GM18519 (cell line): ENCODE data around the gene LRP1B.

Experiments
- ATAC-seq: cut with Tn5 transposase; IDR thresholded peaks from one replicate; pipeline ENCODE4 v1.9.1; 2021; ENCODE audit warnings: mild to moderate bottlenecking, moderate library complexity; ENCODE audit not compliant: unreplicated experiment, low FRiP score

The LRP1B gene

DNA sequence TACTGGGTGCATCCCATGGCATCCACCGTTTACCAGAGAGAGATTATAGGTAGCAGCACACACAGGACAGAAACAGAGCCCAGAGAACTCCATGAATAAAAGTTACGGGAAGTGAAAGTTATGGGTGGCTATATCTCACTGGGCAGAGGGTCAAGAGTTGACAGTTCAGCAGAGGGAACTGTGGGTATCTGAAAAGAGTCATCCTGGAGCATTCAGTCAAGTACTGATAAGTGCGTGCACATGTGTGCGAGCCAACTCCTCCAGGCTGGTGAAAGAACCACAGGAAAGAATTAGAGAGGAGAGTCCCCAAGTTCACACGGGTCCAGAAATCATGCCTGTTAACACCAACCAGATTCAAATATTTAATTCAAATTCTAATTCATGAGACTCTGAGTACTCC, 1588.2 kb downstream of the LRP1B start:
- no peak for ATAC-seq

DNA sequence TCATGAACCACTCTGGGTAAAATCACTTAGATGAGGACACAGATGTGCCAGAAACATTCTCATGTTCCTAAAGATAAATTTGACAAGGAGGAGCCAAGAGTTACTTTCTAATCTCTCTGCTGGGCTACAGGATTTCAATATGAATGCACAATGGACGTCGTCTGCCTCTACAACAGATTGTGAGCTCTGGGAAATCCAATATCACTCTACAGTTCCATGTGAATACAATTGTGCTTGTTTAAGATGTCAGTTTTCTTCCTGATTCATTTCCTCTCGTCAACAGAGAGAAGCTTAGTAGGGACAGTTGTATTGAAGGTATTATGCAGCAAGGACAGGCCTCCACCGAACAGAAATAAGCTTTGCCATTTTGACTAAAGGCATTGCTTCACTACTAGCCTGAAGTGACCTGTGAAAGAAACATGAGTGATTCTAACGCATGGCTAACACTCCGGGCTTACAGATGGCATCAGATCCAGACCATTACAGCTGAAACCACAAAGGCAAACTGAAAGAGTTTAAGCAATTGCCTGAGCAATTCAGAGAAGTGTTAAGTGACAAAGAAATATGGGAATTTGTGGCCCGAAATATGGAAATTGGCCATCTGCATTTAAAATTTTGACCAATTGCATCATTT, 1591.5 kb downstream of the LRP1B start:
- no peak for ATAC-seq

DNA sequence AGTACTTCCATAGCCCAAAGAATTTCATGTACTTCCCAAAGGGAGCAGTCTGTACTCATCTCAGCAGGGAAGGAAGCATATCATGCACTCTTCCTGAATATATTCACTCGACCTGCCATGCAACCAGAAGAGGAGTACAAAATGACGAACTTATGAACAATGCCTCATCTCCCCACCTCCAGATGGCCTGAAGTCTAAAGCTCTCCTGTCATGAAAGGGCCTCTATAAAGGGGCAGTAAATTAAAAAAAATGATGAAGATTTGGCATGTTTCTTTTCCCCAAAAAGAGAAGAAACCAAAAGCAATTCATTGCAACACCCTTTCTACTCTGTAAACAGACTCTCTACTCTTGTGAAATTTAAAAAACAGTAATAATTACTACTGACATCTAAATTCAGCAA, 1601.1 kb downstream of the LRP1B start:
- ATAC-seq = no peak

DNA sequence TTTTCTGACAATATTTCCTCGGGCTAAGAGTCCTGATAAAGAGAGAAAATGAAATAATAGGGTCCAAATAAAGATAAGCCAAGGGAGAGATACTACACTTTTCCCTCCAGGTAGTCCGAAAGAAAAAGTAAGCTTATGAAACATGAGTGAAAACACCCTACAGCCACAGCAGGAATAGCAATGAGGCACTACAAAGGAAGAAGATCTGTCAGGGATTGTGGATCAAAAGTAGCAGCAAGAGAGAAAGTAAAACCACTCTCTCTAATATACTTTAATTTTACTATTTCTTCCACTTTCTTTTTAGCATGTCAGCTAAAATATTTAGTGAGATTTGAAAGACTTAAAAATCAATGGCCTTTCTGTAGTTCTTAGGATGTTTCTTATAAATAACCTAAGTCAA, 1601.8 kb downstream of the LRP1B start:
- no peak for ATAC-seq

DNA sequence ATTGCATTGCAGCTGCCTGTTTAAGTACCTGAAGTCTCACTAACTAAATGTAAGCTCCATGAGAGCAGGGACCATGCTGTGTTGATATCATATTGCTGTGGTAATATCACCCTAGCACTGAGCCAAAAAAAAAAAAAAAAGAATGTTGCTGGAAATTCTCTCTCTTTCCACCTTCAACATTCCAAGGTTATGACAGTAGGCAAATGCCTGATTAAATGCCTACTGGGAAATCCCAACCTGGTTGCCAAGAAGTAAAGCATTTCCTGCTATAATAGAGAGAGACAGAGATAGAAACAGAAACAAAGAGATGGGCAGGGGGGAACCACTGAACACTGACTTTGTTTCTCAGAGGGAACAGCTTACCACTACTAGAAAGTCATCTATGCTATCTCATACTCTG, 1604.2 kb downstream of the LRP1B start:
- ATAC-seq = no peak

DNA sequence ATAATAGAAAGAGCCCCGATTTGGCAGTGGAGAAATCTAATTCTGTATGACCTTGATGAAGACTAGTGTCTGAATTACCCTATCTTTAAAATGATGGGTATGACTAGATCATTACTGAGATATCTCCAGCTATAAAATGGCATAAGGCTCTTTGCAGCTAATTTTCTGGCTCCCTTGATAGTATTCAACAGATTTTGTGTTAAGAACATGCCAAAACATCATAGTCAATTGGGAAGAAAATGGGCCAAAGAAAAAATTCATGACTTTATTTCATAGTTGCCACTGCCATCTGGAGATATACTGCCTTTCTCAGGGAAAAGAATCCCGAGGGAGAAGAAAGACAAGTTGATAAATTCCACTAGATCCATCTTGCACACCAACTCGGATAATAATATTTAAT, 1618.7 kb downstream of the LRP1B start:
- no peak for ATAC-seq

DNA sequence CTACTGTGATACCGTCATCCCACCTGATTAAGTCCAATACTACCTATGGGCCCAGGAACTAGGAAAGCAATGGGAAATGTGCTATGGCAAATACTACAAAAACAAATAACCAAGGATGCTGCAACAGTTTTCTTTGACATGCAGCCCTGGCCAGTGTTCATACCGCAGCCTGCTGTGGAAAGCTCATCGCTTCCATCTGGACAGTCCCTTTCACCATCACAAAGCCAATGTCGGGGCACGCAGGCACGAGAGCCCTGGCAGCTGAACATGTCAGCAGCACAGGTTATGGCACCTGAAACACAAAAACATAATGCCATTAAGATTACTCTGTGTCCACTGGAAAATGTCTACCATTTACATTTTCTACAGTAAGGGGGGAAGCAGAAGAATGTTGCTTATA, 1621.1 kb downstream of the LRP1B start:
- ATAC-seq = no peak

DNA sequence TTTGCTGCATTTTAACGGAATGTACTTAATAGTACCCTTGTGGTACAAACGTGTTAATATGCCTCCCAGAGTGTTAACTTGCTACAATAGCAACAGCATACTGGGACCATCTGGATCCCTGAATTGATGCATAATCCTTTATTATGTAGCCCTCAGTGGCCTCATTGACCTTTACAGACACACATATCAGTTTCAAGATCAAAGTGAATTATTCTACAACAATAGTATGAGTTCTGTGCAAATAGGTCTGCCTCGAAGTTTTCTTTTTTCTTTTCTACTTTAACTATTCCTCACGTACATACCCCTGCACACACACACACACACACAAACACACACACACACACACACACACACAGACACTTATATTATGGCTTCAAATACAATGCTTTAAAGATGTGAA, 1622.1 kb downstream of the LRP1B start:
- no peak for ATAC-seq

DNA sequence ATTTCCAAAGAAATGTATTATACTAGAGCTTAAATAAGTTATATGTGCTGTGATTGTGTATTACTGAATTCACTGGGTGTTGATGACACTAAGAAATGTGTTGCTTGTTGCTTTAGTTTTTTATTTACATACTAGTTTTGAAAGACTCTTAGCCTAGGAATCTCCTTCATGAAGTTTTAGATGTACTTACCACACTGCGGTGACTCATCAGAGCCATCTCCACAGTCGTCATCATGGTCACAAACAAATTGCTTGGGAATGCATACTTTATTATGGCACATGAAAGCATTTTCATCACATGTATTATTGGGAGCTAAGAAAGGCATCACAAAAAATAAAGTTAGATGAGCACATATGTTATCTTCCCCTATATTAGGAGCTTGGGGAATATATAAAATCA, 1624.2 kb downstream of the LRP1B start:
- ATAC-seq = no peak

DNA sequence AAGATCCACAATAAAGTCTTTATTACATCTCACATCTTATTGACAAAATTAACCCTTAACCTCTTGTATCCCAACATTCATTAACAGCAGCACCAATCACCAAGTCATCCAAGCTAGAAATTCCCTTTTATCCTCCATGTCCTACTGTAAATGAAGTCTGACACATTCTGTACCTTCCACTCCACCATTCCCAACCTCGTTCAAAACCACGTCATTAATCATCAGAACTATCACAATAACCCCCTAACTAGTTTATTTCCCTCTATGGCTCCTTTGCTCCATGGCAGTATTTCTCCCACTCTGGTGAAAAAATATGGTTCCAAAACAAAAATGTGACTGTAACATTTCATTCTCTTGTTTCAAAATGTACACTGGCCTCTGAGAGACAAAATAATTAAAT, 1626.2 kb downstream of the LRP1B start:
- no peak for ATAC-seq

DNA sequence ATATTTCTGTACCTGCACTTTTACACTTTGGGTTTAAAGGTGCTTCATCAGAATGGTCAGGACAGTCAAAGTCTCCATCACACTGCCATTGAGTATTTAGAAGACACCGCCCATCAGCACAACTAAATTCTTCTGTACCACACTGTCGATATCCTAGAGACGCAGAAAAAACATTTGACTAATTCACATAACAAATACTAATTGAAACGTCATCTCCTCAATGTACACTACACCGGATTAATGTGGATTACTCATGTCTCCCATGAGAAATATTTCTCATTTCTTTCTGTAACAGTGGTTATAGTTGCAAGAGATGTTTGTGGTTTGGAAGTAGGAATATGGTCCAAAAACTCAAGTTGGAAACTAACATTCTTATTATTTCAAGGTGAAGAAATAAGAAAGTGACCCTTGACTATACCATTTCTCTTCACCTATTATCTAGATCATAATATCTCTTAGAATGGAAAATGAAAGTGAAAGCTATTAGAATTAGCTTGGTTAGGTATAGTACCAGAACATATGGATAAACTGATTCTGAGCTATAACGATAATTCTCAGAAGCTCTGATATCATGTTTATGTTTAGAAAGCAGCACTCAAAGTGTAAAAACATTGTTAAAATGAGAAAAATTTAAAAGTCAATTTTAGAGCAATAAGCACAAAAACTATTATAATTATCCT, 1627.7 kb downstream of the LRP1B start:
- no peak for ATAC-seq

DNA sequence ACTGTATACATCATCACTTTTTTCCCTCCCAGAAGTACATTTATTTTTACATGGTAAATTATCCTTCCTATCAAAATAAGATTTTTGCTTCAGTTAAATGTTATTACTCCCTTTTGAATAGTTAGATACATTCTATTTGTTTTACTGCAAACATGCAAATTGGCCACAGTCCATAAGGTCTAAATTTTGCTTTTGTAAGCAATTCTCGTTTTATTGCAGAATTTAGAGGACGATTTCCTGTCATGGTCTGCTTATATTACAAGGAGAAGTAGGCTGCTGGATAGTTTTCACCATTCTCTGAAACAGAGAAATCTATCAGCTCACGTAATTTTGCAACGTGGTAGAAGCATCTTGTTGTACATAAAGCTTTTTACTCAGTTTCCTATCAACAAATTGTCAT, 1632.5 kb downstream of the LRP1B start:
- ATAC-seq = no peak

DNA sequence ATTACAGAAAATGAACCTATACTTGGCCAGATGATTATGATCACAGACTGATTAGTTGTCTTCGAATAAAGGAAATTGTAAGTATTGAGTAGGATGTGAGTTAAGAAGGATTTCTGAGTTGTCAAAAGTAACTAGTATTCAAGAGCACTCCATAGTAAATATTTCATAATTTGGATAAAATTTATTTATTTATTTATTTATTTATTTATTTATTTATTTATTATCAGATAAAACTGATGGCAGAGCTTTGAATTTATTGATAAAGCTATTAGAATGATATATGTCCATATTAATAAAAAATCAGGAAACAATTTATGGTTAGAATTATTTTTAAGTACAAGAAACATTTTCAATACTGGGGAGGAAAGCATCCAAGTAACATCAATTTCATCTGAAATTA, 1634.1 kb downstream of the LRP1B start:
- no peak for ATAC-seq

DNA sequence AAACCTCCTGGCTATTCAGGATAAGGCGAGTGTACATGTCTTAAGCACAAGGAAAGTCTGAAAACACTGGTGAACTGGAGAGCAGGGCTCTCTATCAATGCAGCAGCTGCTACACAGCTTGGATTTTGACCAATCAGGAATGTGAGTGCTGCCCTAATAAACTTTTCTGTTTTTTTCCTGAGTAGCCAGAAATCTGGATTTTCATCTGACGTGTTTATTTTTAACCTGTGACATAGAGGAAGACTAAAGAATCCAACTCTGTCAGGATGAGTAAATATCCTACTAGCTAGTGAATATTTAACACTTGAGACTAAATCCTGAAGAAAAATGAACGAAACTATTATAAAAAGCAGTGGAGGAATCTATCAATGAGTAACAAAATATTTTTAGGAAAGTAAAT, 1638.9 kb downstream of the LRP1B start:
- ATAC-seq = no peak

DNA sequence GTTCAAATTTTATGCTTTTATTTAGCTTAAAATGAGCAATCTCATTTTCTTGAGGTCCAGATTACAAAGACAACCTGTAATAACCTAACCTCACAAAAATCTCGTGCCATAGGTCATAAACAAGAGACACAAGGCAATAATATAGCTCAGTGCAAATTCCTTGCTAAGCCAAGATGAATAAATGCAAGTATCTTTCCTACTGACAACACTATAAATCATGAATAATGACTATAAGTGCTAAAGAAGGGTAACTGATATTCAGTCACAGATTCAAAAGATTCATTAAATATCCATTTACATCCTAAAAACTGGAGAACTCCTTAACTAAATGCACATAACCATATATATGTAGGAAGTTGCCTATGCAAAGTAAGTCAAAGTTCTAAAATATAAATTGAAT, 1641.6 kb downstream of the LRP1B start:
- no peak for ATAC-seq

DNA sequence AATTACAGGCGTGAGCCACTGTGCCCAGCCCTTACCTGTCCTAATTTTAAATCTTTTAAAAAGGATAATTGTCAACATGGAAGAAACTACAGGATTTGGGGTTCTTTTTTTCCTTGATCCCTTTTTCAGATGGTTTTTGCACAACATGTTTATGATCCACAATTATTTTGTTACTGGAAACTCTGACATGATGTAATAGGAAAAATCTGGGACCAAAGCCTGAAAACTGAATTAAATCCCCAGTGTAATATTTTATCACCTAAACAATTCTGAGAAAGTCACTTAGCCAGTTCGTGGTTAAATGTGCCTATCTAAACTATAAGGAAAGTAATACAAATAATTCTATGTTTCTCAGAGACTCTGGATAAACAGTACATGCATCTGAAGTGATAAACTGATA, 1649.7 kb downstream of the LRP1B start:
- ATAC-seq = no peak

DNA sequence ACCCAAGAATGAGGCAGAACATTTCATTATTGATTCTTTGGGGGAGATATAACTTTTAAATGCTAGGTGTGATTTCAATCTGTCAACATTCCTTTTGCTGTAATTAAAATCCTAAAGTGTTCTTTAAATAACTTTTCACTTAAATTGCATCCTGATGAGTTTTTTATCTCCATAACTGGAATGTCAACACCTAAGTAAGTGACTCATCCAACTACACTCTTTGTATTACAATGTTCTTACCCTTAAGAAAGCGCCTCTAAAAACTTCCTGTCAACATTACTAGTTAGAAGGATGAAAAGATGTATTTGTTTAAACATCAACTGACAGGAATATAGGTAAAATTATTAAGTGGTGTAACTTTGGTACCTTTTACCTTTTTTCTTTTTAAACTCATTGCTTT, 1657.0 kb downstream of the LRP1B start:
- no peak for ATAC-seq

DNA sequence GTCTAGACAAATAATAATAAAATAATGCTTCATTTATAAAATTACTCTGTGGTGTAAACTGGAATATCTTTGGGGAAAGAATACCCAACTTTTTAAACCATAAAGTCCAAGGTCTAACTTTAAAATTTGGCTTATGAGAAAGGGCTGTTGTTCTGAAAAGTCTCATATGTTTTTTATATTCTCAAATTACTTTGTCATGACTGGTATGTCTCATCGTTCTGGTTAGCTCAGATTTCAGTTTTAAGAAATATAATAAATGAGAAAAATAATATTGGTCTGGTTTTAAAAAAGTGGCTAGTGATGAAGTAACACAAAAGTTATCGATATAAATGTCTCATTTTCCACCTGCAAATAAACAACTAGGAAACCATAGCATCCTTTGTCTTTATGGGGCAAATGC, 1658.1 kb downstream of the LRP1B start:
- no peak for ATAC-seq

DNA sequence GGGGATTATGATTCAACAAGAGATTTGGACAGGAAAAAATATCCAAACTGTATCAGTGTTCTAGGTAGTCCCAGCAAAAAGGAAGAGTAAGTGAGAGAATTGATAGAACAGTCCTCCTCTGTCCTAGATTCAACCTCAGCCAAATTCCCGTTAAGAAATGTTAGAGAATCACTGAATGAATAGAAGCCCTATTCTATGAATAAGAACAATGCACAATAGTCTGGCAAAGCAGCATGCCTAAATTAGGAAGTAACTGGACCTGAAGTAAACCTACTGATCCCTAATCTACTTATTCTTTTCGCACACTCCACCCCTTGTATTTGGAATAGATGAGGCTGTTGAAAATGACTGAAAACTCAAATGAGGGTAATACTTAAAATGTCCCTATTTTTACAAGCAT, 1665.5 kb downstream of the LRP1B start:
- no peak for ATAC-seq

DNA sequence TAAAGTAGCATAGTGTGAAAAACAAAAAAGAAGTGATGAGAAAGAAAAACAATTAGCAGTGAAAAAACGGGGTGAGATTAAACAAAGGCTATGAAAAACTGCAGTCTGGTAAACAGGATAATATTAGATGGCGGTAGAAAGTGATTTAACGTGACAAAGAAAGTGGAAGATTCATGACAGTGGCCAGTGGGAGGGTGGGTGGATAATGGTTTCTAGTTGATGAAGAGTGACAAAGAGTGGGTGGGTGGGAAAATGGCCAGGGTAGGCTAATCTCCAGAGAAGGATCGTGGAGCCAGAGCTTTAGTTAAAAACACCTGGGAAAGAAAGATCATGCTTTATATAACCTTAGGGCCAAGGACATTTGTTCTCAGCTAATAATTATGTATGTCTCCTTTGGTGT, 1667.8 kb downstream of the LRP1B start:
- ATAC-seq = no peak

DNA sequence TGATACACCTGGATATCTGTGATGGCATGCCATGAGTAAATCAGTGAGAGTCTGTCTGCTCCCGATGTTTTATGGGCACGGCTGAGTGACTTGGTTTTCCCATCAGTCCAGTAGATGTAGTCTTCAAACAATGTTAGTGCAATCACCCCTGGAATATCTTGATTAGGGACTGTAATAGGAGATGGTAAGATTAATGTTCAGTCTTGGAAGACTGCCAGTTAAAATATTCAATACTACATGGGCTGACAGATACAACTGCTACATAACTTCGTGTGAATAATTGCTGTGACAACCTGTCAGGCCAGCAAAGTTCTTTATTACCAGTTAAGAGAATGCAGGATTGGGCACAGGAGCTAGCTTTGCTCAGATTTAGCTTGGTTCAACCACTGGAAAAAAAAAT, 1673.3 kb downstream of the LRP1B start:
- ATAC-seq = no peak

DNA sequence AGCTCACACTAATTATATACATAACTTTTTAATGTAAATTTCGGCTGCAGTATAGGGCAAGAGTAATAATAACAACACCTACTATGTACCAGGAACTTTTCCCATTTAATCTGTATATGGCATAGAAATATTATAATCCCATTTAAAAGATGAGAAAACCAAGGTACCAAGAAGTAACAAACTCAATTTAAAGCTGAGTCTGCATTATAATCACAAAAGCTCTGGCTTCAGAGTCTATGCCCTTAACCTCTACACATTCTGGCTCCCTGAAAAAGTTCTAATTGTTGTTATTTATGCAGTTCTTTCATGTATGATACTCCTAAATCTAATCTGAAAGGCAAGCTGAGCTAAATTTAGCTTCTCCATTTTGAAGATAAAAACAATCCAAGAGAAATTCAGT, 1675.5 kb downstream of the LRP1B start:
- ATAC-seq = no peak

DNA sequence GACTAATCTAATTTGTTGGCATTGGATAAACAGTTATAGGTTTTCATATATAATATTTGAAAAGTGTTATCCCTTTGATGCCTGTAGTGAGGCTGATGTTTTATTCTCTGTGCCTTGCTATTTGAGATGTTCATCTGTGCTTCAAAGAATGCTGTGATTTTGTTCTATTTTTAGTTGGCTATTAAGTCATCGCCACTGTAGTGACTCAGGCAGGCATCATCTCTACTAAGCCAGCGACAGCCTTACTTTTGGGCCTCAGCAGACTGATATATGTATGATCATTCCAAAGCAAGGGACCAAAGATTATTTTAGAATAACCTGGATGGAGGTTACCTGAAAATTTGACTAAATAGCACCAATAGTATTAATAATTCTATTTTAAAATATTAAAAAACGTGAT, 1676.1 kb downstream of the LRP1B start:
- ATAC-seq = no peak
